Measurements from ENCODE around the gene RFESD.

- TF ChIP-seq CTCF (IDR thresholded peaks at IDR 0.05) (no peak), POLR2A (IDR thresholded peaks at IDR 0.05) (no peak)
Measured at GRCh38 chr5:95619096-95619495, 27.5 kb upstream of the RFESD start.
